HCT116 (cell line): ENCODE results near the gene OR5K2. TPM values are rescaled to one million over a fixed set of nuclear protein-coding genes. Genes with fewer than 3 reads are reported as not detected.

Source experiments
- ATAC-seq: fragments of 200-7000 bp; cut with Tn5 transposase; 2 replicates; pipeline ENCODE4 v1.9.1; 2020; ENCODE audit warnings: mild to moderate bottlenecking, moderate library complexity
- BruUV-seq: library from RNA; stranded (reverse); fragments of 400-500 nt; replicated peaks from 2 replicates; lab custom pipeline; 2021; lab: Mats Ljungman, UMichigan
- CTCF ChIA-PET: fragments of 300-600 bp; sonication (Branson Sonifier 250); formaldehyde crosslinking; loops from one replicate; lab custom pipeline; 2021; ENCODE audit warnings: antibody characterized with exemption; lab: Charles Lee
- POLR2A ChIA-PET: fragments of 300-600, 350-600 bp; sonication (Branson Sonifier 250); formaldehyde crosslinking; loops from one replicate; lab custom pipeline; 2021; ENCODE audit warnings: antibody characterized with exemption; lab: Charles Lee
- RAD21 ChIA-PET, 2 experiments: fragments of 300-600 bp; sonication (Branson Sonifier 250); formaldehyde crosslinking; loops; one replicate each; lab custom pipeline; 2023; ENCODE audit warnings: low total read pairs in 2 of 2; ENCODE audit not compliant: uncharacterized antibody in 2 of 2, unreplicated experiment in 2 of 2, low non-redundant PET in 1 of 2; lab: Charles Lee
- DNase-seq: peaks from one replicate; pipeline ENCODE4 v3.0.0-alpha.2; 2010; ENCODE audit warnings: low read depth, low spot score
- H2AFZ ChIP-seq: fragments of 200-600 bp; shearing (Covaris generic), sonication (generic); 2 replicates; pipeline ENCODE4 v1.6.1; 2017; ENCODE audit warnings: low read depth, mixed run types, mixed read lengths, antibody characterized with exemption, low read length; ENCODE audit not compliant: poor library complexity, severe bottlenecking
- H3K27ac ChIP-seq: 2 replicates; pipeline ENCODE4 v1.5.1; 2012; ENCODE audit warnings: low read depth, low read length
- H3K27me3 ChIP-seq: fragments of 200-600 bp; sonication (generic); 2 replicates; pipeline ENCODE4 v1.6.1; 2016; ENCODE audit warnings: mixed run types, low read length, mixed read lengths; ENCODE audit not compliant: insufficient read depth
- H3K36me3 ChIP-seq, 2 experiments: fragments of 200-500 bp in 1 of 2; fragments of 200-600 bp in 1 of 2; sonication (Bioruptor generic) in 1 of 2; sonication (generic) in 1 of 2; 2 replicates each; pipeline versions ENCODE4 v1.5.1 to v1.6.1; 2014 to 2016; ENCODE audit warnings: low read length in 2 of 2, inconsistent platforms in 1 of 2, mixed read lengths in 1 of 2, mixed run types in 1 of 2; ENCODE audit not compliant: insufficient read depth in 2 of 2, control insufficient read depth in 1 of 2
- H3K4me1 ChIP-seq, 2 experiments: fragments of 200-600 bp in 1 of 2; sonication (generic) in 1 of 2; 2 replicates each; pipeline versions ENCODE4 v1.5.1 to v1.6.1; 2012 to 2017; ENCODE audit warnings: low read length in 2 of 2, inconsistent platforms in 1 of 2, mild to moderate bottlenecking in 1 of 2, mixed read lengths in 1 of 2, mixed run types in 1 of 2, moderate library complexity in 1 of 2; ENCODE audit not compliant: insufficient read depth in 2 of 2, control insufficient read depth in 1 of 2
- H3K4me2 ChIP-seq: fragments of 200-600 bp; sonication (generic); 2 replicates; pipeline ENCODE4 v1.6.1; 2017; ENCODE audit warnings: mixed run types, low read length, mixed read lengths
- H3K4me3 ChIP-seq, 2 experiments: fragments of 200-600 bp in 1 of 2; sonication (generic) in 1 of 2; replicated peaks in 1 of 2; 2 replicates each; pipeline ENCODE4 v1.5.1; 2011 to 2016; ENCODE audit warnings: low read length in 2 of 2, control low read depth in 1 of 2, low read depth in 1 of 2, mild to moderate bottlenecking in 1 of 2, mixed read lengths in 1 of 2, mixed run types in 1 of 2
- H3K79me2 ChIP-seq: fragments of 200-600 bp; sonication (generic); 2 replicates; pipeline ENCODE4 v1.6.1; 2017; ENCODE audit warnings: mild to moderate bottlenecking, mixed run types, low read length, moderate library complexity, mixed read lengths; ENCODE audit not compliant: insufficient read depth
- H3K9ac ChIP-seq: fragments of 200-600 bp; sonication (generic); 2 replicates; pipeline ENCODE4 v1.6.1; 2016; ENCODE audit warnings: low read length, mixed read lengths
- H3K9me2 ChIP-seq: fragments of 200-600 bp; sonication (generic), shearing (Covaris generic); 2 replicates; pipeline ENCODE4 v1.6.1; 2017; ENCODE audit warnings: mixed run types, mild to moderate bottlenecking, moderate library complexity; ENCODE audit not compliant: insufficient read depth
- H3K9me3 ChIP-seq, 2 experiments: fragments of 200-500 bp in 1 of 2; fragments of 200-600 bp in 1 of 2; sonication (Bioruptor generic) in 1 of 2; sonication (generic) in 1 of 2; 2 replicates each; pipeline ENCODE4 v1.6.1; 2014 to 2017; ENCODE audit warnings: low read length in 2 of 2, mixed read lengths in 2 of 2, inconsistent platforms in 1 of 2, low read depth in 1 of 2, mild to moderate bottlenecking in 1 of 2, mixed run types in 1 of 2, moderate library complexity in 1 of 2; ENCODE audit not compliant: control insufficient read depth in 1 of 2, insufficient read depth in 1 of 2
- H4K20me1 ChIP-seq: fragments of 200-600 bp; sonication (generic), shearing (Covaris generic); 2 replicates; pipeline ENCODE4 v1.6.1; 2017; ENCODE audit warnings: mixed run types, mild to moderate bottlenecking, moderate library complexity; ENCODE audit not compliant: insufficient read depth
- CEBPB ChIP-seq: IDR thresholded peaks from 2 replicates; pipeline ENCODE4 v1.6.1; 2012; ENCODE audit warnings: low read depth
- EGR1 ChIP-seq: IDR thresholded peaks from 2 replicates; pipeline ENCODE4 v1.6.1; 2012; ENCODE audit warnings: low read depth
- POLR2AphosphoS5 ChIP-seq: IDR thresholded peaks from 2 replicates; pipeline ENCODE4 v1.6.1; 2011; ENCODE audit warnings: mild to moderate bottlenecking, low read depth, low read length, moderate library complexity
- RAD21 ChIP-seq: IDR thresholded peaks from 2 replicates; pipeline ENCODE4 v1.6.1; 2012; ENCODE audit warnings: low read depth, mild to moderate bottlenecking
- SRF ChIP-seq: IDR thresholded peaks from 2 replicates; pipeline ENCODE4 v1.6.1; 2012; ENCODE audit warnings: low read depth
- TCF7L2 ChIP-seq: IDR thresholded peaks from 2 replicates; pipeline ENCODE4 v1.7.0; 2011; ENCODE audit warnings: borderline replicate concordance, inconsistent platforms; ENCODE audit not compliant: insufficient read depth, insufficient read length; ENCODE audit errors: extremely low read depth
- ZNF274 ChIP-seq: fragments of 200-500 bp; sonication (Bioruptor generic); IDR thresholded peaks from 2 replicates; pipeline ENCODE4 v1.6.1; 2014; ENCODE audit warnings: mild to moderate bottlenecking, low read depth, low read length, inconsistent platforms
- intact Hi-C: fragments of 100-400 bp; cut with micrococcal nuclease; formaldehyde crosslinking; loops from 2 replicates; pipeline ENCODE4 v1.10.0; 2022
- total RNA-seq: library from RNA; stranded (reverse); gene quantifications from one replicate; pipeline ENCODE4 v1.2.1, GENCODE V29; 2021; ENCODE audit not compliant: unreplicated experiment
- TF ChIP-seq, protein P1 (sequence below), 3 experiments: fragments of 200-600 bp in 1 of 3; sonication (generic) in 1 of 3; IDR thresholded peaks in 2 of 3; conservative IDR thresholded peaks in 1 of 3; 2 replicates each; pipeline ENCODE4 v1.5.1; 2012 to 2017; ENCODE audit warnings: low read depth in 2 of 3, low read length in 2 of 3, antibody characterized with exemption in 1 of 3, borderline replicate concordance in 1 of 3, control low read depth in 1 of 3, mild to moderate bottlenecking in 1 of 3, mixed read lengths in 1 of 3, mixed run types in 1 of 3, moderate library complexity in 1 of 3; ENCODE audit not compliant: insufficient read depth in 1 of 3
- TF ChIP-seq, protein P2 (sequence below): IDR thresholded peaks from 2 replicates; pipeline ENCODE4 v1.6.1; 2012
- TF ChIP-seq, protein P3 (sequence below): IDR thresholded peaks from 2 replicates; pipeline ENCODE4 v1.6.1; 2011; ENCODE audit warnings: mild to moderate bottlenecking, low read length, moderate library complexity; ENCODE audit not compliant: insufficient replicate concordance; ENCODE audit errors: extremely low read depth

OR5K2 gene
- total RNA-seq, 1 experiment from 2014 or later, result not detected

GRCh38 chr3:98457543-98457942 lies 39.9 kb upstream of the OR5K2 start:
- intact Hi-C loops, result no loop called here
- DNase-seq (no peak), ATAC-seq (no peak)
- Histone ChIP-seq H4K20me1 (no peaks in the 10 kb centered on the region), H3K9me3 (no peaks in the 10 kb centered on the region), H3K79me2 (no peaks in the 10 kb centered on the region), H2AFZ (no peak overlapping the region), H3K27me3 (no peaks in the 10 kb centered on the region), H3K4me3 (no peak overlapping the region), H3K4me2 (no peak overlapping the region), H3K9me2 (no peaks in the 10 kb centered on the region), H3K9ac (no peak overlapping the region), H3K27ac (no peak overlapping the region), H3K36me3 (no peaks in the 10 kb centered on the region), H3K4me1 (no peaks in the 10 kb centered on the region)
- ChIA-PET CTCF (no interaction called here), POLR2A (no interaction called here), RAD21 (no interaction called here)
- no TSS peak for BruUV-seq
- peak; percentile 11; the same call in 1 of the 2 replicates for TF ChIP-seq RAD21
- no peak for TF ChIP-seq POLR2AphosphoS5
- TF ChIP-seq, protein P1, sequence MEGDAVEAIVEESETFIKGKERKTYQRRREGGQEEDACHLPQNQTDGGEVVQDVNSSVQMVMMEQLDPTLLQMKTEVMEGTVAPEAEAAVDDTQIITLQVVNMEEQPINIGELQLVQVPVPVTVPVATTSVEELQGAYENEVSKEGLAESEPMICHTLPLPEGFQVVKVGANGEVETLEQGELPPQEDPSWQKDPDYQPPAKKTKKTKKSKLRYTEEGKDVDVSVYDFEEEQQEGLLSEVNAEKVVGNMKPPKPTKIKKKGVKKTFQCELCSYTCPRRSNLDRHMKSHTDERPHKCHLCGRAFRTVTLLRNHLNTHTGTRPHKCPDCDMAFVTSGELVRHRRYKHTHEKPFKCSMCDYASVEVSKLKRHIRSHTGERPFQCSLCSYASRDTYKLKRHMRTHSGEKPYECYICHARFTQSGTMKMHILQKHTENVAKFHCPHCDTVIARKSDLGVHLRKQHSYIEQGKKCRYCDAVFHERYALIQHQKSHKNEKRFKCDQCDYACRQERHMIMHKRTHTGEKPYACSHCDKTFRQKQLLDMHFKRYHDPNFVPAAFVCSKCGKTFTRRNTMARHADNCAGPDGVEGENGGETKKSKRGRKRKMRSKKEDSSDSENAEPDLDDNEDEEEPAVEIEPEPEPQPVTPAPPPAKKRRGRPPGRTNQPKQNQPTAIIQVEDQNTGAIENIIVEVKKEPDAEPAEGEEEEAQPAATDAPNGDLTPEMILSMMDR (IDR thresholded peaks at IDR 0.05 in 2 of 3, conservative IDR thresholded peaks at IDR 0.05 in 1 of 3; ENCODE audit: borderline replicate concordance in 1 of 3, insufficient read depth in 1 of 3, low read depth in 2 of 3, low read length in 2 of 3), result peak in 1 of 3 experiments; percentile 17; a peak in 1 of 6 replicates

GRCh38 chr3:98460220-98460619 lies 37.3 kb upstream of the OR5K2 start:
- no peak overlapping the region for H3K4me2 ChIP-seq
- ChIA-PET CTCF (no interaction called here), RAD21 (no interaction called here), POLR2A (no interaction called here)
- intact Hi-C loops, result no loop called here
- H3K9me3 ChIP-seq, result no peaks in the 10 kb centered on the region
- H2AFZ ChIP-seq, result no peak overlapping the region
- no peaks in the 10 kb centered on the region for H3K4me1 ChIP-seq
- H3K4me3 ChIP-seq, result no peak overlapping the region
- no peaks in the 10 kb centered on the region for H4K20me1 ChIP-seq
- H3K27ac ChIP-seq, result no peak overlapping the region
- no peaks in the 10 kb centered on the region for H3K79me2 ChIP-seq
- no peak for ATAC-seq
- H3K27me3 ChIP-seq, result no peaks in the 10 kb centered on the region
- H3K9ac ChIP-seq, result no peak overlapping the region
- no peaks in the 10 kb centered on the region for H3K9me2 ChIP-seq
- no TSS peak for BruUV-seq
- no peaks in the 10 kb centered on the region for H3K36me3 ChIP-seq
- no peak for DNase-seq
- TF ChIP-seq CEBPB (no peak), SRF (no peak), EGR1 (no peak), ZNF274 (no peak), TCF7L2 (no peak)
- TF ChIP-seq, protein P2, sequence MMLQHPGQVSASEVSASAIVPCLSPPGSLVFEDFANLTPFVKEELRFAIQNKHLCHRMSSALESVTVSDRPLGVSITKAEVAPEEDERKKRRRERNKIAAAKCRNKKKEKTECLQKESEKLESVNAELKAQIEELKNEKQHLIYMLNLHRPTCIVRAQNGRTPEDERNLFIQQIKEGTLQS, result no peak
- TF ChIP-seq, protein P3, sequence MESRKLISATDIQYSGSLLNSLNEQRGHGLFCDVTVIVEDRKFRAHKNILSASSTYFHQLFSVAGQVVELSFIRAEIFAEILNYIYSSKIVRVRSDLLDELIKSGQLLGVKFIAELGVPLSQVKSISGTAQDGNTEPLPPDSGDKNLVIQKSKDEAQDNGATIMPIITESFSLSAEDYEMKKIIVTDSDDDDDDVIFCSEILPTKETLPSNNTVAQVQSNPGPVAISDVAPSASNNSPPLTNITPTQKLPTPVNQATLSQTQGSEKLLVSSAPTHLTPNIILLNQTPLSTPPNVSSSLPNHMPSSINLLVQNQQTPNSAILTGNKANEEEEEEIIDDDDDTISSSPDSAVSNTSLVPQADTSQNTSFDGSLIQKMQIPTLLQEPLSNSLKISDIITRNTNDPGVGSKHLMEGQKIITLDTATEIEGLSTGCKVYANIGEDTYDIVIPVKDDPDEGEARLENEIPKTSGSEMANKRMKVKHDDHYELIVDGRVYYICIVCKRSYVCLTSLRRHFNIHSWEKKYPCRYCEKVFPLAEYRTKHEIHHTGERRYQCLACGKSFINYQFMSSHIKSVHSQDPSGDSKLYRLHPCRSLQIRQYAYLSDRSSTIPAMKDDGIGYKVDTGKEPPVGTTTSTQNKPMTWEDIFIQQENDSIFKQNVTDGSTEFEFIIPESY, result no peak
